HG03354 (cell line): Measurements from ENCODE around the gene MAP2.

Experiments
- ATAC-seq: cut with Tn5 transposase; IDR thresholded peaks from one replicate; pipeline ENCODE4 v1.9.1; 2021; ENCODE audit warnings: mild to moderate bottlenecking; ENCODE audit not compliant: unreplicated experiment, poor library complexity, severe bottlenecking

MAP2 gene

DNA sequence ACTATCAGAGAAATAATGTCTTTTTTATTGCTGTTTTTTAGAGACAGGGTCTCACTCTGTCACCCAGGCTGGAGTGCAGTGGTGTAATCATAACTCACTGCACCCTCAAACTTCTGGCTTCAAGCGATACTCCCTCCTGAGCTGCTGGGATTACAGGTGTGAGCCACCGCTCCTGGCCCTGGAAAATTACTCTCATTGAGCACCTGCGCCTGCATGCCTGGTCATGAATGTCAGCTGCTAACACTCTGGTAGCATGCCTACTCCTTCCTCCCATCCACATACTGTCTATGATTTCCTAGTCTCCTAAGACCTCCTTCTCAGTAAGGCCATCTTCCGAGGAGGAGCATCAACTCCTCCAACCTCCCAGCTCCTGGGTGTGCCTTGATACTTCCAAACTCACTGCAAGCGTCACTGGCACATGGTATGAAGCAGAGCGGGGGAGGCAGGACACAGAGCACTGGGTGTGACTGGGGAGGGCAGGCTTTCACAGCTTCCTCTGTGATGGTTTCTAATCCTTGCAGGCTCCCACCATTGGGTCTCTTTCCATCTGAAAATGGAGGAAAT lies 1.6 kb upstream of the MAP2 start:
- ATAC-seq: no peak

DNA sequence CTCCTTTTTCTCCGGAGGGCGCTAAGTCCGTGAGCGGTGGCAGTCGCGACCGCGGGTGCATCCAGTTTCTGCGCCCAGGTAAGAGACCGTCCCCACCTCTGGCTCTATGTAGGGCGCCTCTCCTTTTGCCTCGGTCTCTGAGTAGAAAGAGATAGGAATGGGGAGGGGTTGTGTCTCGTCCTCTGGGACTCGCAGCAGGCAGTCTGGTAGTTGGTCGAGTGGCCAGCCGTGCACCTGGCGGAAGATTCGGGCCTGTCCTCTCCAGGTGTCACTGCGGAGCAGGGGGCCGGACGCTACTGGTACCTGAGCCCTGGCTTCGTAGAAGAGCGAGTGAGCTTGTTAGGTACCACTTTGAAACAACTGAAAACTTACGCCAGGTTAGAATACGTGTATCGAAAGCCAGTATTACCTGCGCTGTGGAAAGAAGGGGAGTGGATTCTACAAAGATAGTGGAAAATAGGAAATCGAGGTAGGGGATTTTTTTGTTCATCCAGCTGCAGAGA lies 403 bp downstream of the MAP2 start:
- peak; percentile 25 for ATAC-seq

DNA sequence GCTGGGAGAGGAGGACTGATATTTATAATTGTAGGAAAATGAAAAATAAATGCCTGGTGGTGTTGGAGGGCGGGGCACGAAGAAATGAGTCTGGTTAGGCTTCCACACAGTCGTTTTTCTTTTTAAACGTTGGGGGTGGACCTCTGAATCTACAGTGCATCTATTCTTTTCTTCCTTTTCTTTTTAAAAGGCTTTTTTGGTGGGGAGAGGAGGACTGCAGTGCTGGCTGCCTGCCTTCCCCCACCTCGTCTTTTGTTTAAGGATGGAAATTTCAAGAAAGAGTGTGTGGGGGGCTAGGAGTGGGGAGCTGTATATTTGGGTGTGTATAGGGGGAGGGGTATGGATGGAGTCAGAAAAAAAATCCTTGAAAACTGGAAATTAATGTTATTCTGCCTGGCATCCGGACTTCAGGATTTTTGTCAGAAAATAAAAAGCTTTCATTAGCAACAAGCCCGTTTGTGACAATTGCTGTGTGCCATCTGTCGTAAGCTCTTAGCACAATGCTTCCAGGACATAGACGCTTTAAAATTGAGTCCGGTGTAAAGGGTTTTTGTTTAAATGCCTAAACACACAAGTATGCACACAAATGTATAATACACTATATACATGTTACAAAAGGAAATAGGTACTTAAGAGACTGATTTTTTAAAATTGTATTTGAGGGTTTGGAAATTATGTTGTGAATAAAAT lies 1.1 kb downstream of the MAP2 start:
- no peak for ATAC-seq

DNA sequence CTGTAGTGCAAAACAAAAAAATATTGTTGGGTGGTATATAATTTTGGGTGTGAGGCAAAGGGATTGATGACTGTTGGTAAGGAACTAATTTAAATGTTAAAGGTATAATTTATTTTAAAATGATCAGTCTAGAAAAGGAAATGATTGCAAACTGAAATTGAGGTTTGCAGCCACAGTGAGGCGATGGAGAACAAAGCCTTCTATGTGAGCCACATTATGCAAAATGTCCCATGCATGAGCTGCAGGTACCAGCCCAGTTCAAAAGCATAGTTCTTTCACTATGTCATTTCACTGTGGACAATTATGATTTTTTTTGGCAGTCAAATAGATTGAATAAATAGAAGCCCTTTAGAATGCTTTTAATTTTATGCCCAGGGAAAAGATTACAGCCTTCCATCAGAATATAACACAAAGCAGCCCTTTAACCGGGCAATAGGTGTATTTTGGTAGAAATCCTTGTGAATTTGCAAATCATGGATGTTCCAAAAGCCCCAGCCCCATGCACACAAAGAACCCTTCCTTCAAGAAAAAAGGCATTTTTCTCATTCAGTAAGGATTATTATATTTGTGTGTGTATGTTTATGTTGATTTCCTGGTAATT lies 1.7 kb downstream of the MAP2 start:
- ATAC-seq: peak; percentile 45

DNA sequence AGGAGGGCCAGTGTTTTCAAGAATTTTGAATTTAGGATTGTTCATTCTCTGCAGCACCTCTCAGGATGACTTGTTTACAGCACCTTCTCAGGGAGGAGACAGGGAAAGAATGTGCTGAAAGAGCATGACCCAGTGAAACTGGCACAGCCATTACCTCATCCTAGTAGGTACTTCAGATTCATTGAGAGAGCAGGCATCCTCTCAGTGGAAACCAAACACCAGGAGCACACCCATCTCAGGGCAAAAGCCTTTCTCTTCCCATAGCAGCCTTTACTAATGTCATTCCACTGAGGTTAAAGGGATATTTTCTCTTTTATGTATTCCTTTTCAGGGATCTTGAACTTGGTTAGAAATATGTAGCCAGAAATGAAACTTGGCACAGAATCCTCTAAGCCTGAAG lies 2.6 kb downstream of the MAP2 start:
- ATAC-seq: no peak

DNA sequence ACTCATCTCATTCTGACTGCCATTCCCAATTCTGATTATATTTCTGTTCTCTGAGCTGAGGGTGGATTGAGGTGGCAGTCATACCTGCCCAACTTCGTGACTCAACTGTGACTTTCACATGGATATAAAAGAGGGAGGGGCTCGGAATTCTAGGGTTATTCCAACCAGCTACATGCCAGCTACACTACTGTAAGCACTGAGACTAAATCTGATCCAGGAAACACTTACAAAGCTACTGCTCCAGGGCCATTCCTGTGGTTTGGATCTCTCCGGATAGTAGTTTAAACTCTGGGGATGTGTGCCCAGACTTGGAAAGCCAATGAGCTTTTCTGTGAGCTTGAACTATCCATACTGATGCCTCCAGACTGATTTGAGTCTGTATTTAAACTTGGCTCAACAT lies 7.9 kb downstream of the MAP2 start:
- no peak for ATAC-seq

DNA sequence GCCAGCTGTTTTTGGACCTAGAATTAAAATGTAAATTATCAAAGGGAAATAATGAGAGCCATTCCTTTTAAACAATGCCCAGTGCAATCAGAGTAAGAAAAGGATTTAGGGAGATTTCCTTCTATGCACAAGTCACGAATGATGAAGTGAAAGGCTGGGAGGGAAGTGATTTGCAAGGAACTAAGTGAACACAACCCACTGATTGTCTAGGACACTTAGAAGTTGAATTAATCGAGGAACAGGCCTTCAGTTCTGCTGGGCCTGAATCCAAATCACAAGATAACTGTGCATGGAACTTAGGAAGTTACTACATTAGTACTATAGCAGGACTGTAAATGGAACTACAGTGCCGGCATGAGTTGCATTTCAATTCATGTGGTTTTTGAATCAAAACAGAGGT lies 17.7 kb downstream of the MAP2 start:
- ATAC-seq: no peak

DNA sequence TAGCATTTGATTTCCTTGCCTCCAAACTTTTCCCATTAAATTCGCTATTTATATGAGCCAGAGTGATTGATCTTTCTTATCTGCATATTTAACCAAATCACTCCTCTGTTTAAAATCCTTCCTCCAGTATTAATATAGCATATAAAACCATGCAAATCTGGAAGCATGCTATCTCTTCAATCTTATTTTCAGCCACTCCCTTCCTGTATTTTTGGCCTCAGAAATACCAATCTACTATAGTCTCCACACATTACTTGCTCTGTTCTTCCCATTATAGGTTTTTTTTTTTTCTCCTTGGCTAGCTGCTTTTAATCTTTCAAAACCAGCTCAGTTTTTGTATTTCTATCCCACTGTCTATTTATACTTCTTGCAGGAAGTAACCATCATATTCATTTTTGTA lies 19.1 kb downstream of the MAP2 start:
- no peak for ATAC-seq

DNA sequence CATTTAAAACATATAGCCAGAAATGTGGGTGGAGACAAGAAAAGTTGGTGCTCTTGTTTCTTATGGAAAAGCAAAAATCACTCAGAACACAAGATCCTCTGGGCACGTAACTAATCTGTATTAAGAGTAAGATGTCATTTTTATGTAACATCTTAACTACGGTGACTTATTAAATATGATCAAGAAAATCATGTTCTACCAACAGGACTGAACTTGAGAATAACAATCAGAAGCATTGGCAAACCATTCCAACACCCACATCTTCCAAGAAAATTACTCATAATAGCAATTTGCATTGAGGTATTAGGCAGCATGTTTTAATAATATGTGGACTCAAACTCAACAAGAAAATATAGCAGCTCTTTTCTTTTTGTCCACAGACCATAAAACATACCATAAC lies 21.6 kb downstream of the MAP2 start:
- ATAC-seq: no peak

DNA sequence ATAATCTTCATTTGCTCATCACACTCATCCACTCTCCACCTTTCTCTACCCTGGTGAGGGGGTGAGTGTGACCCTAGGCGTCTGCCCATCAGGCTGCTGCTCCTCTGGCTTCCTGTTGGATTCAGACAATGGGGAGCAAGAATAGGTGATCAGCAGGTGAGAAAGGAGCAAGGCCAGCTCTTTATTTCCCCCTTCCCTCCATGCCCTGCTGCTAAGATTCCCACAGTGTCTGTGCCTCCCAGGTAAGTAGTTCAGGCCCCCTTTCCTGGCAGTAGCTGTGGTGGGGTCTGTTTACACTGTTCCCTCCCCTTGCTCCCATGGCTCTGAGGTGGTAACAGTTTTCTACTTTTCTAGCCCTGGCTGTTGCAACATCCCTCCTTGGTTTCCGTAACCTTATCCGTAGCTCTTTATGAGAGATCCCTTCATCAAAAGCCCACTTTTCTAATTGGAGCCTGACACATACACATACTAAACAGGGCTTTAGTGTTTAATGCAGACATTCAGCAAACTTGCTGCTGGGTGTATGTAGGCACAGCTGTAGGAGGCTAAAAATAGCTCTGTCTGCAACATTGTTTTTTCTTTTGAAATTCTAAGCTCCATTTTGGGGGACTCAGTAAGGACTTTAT lies 27.5 kb downstream of the MAP2 start:
- ATAC-seq: no peak

DNA sequence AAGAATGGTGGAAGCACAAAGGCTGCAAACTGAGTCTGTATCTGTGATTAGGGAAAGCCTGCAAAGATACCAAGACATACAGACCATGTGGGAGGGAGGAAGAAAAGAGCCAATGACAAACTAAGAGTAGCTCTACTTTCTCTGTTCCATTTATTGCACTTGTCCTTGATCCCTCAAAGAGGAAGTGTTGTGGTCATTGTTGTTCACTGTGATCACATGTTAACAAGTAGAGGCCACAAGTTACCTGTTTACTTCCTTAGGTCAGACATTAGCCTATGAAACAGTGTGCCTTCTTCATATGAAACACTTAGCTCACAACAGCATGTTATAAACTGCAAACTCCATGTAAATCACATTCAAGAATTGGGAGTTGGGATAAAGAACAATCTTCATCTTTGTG lies 32.6 kb downstream of the MAP2 start:
- ATAC-seq: no peak

DNA sequence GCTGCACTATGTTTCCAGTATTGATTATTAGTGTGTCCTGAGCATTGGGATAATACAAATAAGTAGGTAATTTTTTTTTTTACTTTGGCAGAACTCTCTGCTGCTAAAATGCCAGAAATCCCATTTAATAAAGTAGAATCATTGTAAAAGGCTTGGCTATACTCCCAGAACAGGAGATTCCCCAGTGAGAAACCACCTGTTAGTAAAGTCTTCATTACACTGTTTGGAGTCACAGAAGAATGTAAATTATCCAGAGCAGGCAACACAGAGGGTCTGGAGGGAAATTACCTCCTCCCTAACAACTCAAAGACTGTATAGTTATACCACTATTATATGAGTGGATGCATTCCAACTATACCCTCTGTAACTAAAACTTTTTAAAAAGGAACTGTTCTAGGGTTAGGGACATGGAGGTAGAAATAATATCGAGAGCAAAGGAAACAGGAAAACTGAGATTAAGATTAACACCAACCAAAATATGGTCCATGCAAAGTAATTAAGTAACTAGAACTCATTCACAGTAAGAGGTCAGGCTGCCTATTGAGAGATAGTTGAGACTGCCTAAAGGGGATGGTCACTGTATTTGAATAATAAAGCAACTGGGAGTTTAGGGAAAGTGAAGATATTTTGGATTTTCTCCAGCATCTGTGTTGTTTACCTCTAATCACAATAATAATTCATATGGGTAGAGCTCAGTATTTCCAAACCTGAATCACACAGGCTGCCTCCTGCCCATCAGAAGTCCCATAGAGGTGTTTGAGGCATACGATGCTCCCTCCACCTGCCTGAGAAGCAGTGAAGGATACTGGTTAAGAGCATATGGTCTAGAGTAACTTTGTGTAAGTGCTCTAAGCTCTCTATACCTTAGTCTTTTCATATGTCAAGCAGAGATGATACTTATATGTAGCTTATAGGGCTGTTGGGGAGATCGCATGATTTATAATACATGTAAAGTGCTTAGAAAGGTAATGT lies 34.4 kb downstream of the MAP2 start:
- ATAC-seq: no peak

DNA sequence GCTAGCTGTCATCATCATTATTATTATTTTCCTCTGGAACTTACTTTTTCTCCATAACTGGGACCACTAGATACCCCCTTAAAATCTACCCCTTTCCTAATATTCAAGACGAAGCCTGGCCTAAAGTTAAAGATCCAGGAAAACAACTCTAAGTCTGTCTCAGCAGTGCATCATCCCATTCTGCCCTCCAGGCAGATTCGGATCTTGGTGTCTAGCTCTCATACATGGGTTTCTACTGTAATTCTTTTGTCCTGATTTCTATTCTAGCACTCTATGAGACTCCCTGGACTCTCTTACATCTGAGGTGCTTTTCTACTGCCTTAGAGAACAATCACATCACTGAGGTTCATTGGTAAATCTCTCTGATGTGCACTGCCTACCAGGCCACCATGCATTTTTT lies 35.5 kb downstream of the MAP2 start:
- ATAC-seq: no peak

DNA sequence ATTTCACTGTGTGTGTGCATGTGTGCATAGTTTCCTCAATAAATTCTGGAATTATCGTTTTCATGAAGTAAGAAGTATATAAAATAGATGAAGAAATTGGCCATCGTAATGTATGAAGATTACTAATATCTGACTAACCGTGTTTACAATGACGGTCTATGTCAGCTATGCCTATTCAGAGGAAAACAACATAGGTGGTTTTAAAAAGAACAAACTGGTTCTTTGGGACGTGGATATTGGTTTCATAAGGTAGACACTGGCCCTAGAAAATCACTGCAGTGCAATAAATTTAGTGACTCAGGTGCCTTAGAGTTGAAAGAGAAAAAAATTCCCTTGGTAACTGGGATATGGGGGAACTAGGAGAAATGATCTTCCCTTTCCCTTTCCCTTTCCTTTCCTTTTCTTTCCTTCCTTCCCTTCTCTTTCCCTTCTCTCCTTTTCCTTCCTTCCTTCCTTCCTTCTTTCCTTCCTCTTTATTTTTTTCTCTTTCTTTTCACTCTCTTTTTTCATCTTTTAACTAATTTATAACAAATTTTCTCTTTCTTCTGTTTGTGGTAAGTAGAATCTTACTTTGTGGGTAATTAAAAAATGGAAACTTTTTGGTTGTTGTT lies 36.4 kb downstream of the MAP2 start:
- ATAC-seq: no peak

DNA sequence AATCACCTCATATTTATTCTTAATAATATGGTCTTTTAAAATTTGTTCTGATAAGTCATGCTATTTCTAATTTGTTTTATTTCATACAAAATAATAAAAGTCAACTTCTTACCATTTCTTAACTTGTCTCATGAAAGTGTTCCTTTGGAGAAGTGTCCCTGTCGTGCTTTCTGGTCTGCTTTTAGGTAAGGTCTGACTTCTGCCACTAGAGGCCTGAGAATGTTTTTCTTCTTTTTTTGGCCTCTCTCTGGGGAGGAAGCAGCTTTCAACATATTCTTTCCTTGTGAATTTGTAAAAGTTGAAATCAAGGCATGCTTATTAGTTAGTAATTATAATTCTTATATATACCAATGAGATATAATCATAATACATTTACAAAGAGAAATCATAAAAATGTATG lies 39.4 kb downstream of the MAP2 start:
- ATAC-seq: peak; percentile 66

DNA sequence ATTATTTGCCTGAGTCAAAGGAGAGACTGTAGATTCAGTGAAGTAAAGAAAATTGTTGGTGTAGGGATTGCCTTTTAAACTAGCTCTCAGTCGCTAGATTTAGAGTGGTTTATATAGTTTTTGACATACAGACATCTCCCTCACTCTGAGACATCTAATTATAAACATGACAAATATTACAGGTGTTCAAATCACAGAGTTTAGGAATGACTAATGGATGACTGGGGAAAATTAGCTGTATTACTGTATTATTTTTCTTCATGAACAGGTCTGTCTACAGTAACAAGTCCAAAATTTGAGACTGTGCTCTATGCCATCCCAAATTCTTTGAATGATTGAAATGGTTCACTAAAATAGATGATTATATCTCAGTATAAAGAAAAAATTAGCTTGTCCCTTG lies 40.0 kb downstream of the MAP2 start:
- no peak for ATAC-seq

DNA sequence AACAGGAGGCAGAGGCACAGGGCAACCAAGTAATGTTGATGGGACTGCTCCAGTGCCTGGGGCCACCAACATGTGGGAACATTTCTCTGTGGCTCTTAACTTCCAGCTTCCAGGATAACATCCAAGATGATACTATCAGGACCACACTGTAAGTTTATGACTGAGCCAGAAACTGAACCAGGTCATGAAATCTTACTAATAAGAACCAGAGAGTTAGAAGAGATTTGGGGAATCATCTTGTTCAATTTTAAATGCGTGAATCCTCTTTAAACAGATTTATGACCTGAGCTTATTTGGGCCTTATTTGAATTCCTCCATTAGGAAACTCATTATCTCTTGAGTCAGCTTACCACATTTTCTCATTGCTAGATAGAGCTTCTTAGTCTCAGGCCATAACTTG lies 45.0 kb downstream of the MAP2 start:
- ATAC-seq: no peak

DNA sequence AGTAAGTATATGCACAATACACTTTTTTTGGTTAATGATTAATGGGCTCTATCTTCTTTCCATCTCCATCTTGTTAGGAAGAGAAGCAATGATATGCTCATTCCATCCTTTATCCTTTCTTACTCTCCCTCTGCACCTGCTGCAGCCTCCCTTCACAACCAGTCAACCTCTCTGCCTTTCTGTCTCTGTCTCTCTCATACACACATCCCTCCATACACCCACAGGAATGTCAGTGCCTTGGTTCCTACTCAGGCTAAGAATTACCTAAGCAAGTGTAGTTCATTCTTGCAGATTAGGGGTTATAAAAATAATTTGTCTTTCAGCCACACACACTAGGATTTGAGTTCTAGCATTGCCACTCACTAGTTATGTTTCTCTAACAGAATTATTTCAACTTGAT lies 45.6 kb downstream of the MAP2 start:
- no peak for ATAC-seq

DNA sequence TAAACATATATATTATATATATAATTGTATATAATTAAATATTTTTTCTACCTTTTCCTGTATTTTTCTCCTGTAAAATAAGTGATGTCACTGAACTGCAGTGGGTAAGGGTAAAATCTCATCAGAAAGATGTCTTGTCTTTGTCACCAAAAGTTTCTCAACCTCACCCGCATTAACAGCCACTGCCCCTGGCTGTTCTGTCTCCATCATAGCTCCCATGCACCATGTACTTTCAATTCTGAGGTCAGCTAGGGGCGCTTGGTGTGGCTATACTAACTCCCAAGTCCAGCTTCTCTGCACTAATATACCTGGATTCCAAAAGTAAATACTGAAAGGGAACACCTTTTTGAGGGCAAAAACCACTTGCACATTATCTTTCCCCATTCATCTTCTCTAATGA lies 46.6 kb downstream of the MAP2 start:
- no peak for ATAC-seq
